HEK293T (cell line): ENCODE measurements around the gene MRGPRX1.

Experiments used
- ARNT ChIP-seq: fragments of 450-650 bp; IDR thresholded peaks from 2 replicates; pipeline ENCODE4 v1.6.1; 2017; ENCODE audit warnings: mild to moderate bottlenecking
- BHLHE40 ChIP-seq: fragments of 450-650 bp; IDR thresholded peaks from 2 replicates; pipeline ENCODE4 v1.6.1; 2016; ENCODE audit warnings: mild to moderate bottlenecking, moderate library complexity, borderline replicate concordance
- ELF4 ChIP-seq: fragments of 450-650 bp; IDR thresholded peaks from 2 replicates; pipeline ENCODE4 v1.6.1; 2017; ENCODE audit warnings: antibody characterized with exemption
- FOXK2 ChIP-seq: fragments of 450-650 bp; IDR thresholded peaks from 2 replicates; pipeline ENCODE4 v1.6.1; 2016; ENCODE audit warnings: mild to moderate bottlenecking
- FOXM1 ChIP-seq: fragments of 450-650 bp; IDR thresholded peaks from 2 replicates; pipeline ENCODE4 v1.6.1; 2017; ENCODE audit warnings: mild to moderate bottlenecking, borderline replicate concordance
- HDGF ChIP-seq: fragments of 450-650 bp; IDR thresholded peaks from 2 replicates; pipeline ENCODE4 v1.6.1; 2017; ENCODE audit warnings: antibody characterized with exemption, borderline replicate concordance
- NFRKB ChIP-seq: fragments of 450-650 bp; IDR thresholded peaks from 2 replicates; pipeline ENCODE4 v1.6.1; 2016; ENCODE audit warnings: mild to moderate bottlenecking, moderate library complexity
- PKNOX1 ChIP-seq: fragments of 450-650 bp; IDR thresholded peaks from 2 replicates; pipeline ENCODE4 v1.6.1; 2016
- SUZ12 ChIP-seq: fragments of 450-650 bp; IDR thresholded peaks from 2 replicates; pipeline ENCODE4 v1.6.1; 2016; ENCODE audit warnings: mild to moderate bottlenecking
- TARDBP ChIP-seq: fragments of 450-650 bp; IDR thresholded peaks from 2 replicates; pipeline ENCODE4 v1.6.1; 2016

GRCh38 chr11:18890615-18891014 lies 48.6 kb downstream of the MRGPRX1 start:
- no peak for TF ChIP-seq SUZ12
- TF ChIP-seq NFRKB: no peak
- no peak for TF ChIP-seq ELF4
- no peak for TF ChIP-seq FOXM1
- TF ChIP-seq TARDBP: no peak
- TF ChIP-seq HDGF: no peak
- no peak for TF ChIP-seq BHLHE40
- TF ChIP-seq PKNOX1: no peak
- no peak for TF ChIP-seq ARNT
- no peak for TF ChIP-seq FOXK2
